T follicular helper cell (primary cell): Measurements from ENCODE around the gene LAMP5.

Experiments
- DNase-seq: peaks from one replicate; pipeline ENCODE4 v3.0.0-alpha.2; 2020; ENCODE audit warnings: low read depth

Gene LAMP5

DNA sequence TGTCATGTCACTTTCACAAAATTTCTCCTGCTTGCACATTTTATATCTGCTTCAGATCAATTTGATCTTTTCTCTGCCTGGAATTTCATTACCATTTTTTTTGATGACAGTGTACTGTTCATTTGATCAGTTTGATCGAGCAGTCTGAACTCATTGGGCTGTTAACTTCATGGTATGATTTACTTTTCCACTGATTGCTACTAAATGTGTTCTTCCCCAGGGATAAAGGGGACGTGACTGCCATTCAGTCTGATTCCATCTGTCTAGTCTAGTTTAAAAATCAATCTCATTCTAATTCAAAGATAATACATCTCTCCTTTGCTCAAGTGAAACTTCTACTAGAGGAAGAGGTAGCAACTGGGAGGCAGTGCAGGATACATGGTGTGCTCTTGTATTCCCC is 21.1 kb downstream of the LAMP5 start:
- DNase-seq, result no peak

- DNase-seq, result no peak
Measured at GRCh38 chr20:9543214-9543613, 28.8 kb downstream of the LAMP5 start.

DNA sequence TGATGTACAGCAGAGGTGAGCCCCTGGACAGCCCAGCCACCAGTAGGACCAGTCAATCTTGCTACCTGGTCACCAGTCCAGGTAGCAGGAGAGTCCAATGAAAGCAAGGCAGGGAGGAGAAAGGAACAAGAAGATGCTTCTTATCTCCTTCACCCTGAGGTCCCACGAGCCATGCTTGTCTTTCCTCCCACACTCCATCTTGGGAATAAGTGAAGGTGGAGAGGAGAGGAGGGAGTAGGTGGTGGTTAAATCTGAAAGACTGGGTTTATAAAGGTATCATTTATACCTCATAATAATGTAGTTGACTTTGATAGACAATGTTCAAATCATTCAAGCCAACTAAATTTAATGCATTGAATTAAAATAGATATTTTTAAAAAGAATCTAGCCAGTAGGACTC is 35.9 kb downstream of the LAMP5 start:
- no peak for DNase-seq

- DNase-seq, result no peak
Measured at GRCh38 chr20:9550871-9551270, 36.5 kb downstream of the LAMP5 start.

DNA sequence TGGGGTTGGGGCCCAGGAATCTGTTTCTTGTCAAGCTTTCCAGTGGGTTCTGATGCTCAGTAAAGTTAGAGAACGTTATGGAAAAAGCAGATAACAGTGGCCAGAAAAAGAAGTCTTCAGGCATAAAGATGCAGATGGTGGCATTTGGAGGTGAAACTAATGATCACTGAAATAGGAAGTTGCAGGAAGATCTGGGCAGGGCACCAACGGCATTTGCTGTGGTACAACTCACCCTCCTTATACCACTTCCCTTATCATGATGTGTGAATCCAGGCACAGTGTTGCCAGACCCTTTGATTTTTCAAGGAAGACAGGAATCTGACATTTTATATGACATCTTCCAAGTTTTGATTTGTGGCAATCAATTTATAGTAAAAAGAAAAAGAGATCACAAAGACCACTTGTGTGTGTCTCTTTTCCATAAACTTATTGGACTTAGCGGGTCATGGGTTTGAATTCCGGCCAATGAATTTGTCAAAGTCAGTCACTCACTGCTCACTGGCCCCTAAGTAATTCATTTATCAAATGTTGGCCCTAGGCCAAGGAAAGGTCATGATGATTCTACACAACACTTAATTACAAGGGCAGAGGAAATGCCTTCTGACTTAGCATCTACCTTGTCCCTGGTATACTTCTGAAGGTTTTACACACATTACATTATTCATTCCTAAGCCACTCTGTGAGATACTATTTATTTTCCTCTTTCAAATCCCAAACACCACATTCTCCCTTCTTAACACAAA is 37.6 kb downstream of the LAMP5 start:
- DNase-seq, result no peak

DNA sequence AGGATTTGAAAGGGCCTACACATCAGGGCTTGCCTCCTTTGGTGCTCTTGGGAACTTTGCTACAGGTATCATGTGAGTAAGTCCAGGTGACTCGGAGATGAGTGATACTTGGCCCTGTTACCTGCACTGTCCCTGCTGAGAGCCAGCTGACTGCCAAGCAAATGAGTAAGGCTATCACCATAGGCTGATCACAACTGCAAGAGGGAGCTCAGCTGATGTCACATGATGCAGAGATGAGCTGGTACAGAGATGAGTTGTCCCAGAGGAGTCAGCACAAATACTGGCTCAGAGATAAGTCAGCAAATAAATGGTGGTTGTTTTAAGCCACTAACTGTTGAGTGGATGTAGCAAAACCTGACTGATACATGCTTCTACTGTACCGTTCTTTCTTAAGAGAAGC is 41.4 kb downstream of the LAMP5 start:
- no peak for DNase-seq

GRCh38 chr20:9557411-9557810 is 43.0 kb downstream of the LAMP5 start:
- no peak for DNase-seq

GRCh38 chr20:9565910-9566550 is 51.6 kb downstream of the LAMP5 start:
- DNase-seq, result no peak

- no peak for DNase-seq
Measured at GRCh38 chr20:9566977-9567376, 52.6 kb downstream of the LAMP5 start.

- no peak for DNase-seq
Measured at GRCh38 chr20:9570612-9571011, 56.2 kb downstream of the LAMP5 start.

DNA sequence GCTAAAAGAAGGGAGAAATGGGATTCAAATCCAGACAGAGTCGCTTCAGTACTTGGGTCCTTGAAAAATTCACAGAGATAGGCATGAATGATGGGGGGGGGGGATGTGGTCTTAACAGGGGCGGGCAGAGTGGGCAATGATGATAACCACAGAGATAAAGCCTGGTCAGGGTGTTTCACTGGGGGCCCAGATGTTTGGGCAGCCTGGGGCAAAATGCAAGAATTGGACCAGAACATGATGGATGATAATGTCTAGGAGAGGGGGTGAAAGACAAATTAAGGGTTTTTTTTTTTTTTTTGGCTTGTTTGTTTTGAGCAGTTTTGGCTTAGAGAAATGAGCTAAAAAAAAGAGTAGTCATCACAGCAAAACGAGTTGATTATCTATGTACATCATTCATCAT is 57.4 kb downstream of the LAMP5 start:
- DNase-seq, result no peak

- no peak for DNase-seq
Measured at GRCh38 chr20:9572670-9573069, 58.3 kb downstream of the LAMP5 start.

DNA sequence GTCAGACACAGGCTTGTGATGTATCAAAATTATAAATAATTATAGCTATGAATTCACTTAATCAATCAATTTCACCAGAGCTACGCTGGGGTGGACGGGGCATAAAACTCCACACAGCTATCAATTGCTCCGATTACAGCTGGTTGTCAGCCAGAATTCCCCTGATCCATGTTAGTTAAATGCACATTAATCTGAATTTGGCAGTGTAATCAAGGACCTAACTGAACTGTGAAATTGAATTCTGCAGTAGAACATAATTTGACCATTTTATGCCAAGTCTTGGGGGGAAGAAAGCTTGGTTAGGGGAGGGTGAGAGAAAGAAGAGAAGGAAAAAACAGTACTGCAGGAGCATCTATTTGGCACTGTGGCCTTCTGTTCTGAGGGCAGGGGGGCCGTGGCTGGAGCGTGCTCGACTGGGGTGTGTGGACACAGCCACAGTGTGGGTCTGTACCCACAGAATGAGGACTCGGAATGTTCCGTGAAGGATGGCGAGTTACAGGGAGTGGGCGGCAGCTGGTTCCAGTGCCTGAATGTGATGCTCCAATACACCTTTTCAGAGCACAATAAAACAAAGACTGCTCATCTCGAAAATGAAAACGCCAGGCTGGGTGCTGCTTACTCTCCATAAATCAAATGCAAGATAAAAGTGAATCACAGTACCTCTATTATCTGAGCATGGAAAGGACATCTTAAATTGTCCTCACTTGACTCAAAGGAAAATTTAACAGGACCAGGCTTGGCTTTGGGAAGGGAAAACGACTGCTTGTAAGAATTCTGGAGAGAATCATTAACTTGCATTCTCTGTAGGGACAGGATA is 59.2 kb downstream of the LAMP5 start:
- no peak for DNase-seq

DNA sequence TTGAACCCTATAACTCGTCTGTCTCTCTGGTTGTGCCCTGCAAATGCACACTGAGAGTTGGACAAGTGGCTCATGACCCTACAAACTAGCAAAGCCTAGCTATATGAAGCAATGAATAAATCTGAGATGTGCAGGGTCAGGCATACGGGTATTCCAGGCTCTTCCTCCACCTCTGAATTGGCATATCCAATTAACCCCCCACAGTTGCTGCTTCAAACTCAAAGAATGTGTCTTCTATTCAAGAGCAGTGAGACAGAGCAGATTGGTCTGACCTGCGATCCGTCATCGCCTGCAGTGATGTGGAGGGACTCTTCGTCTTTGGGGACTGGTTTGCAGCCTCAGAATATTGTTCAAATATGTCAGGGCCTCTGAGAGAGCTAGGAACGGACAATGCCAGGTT is 59.8 kb downstream of the LAMP5 start:
- DNase-seq, result no peak

DNA sequence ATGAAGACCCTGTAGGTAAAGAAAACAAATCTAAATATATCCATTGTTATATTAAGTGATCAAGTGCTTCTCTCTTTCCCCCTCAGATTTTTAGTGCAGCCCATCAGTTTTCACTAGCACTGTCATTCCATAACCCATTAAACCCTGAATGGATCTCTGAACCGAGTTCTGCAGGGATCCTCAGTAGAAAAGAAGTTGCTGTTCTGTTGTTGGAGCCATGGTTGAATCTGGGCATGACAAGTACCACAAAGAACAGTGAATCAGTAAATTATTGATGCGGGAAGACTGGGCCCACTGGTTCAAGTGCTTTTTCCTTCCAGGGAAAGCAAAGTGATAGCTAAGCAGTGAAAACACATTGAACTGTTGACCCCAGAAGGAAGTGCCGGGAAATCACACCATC is 60.4 kb downstream of the LAMP5 start:
- no peak for DNase-seq

GRCh38 chr20:9575836-9576235 is 61.4 kb downstream of the LAMP5 start:
- DNase-seq, result no peak

GRCh38 chr20:9576695-9577094 is 62.3 kb downstream of the LAMP5 start:
- no peak for DNase-seq

DNA sequence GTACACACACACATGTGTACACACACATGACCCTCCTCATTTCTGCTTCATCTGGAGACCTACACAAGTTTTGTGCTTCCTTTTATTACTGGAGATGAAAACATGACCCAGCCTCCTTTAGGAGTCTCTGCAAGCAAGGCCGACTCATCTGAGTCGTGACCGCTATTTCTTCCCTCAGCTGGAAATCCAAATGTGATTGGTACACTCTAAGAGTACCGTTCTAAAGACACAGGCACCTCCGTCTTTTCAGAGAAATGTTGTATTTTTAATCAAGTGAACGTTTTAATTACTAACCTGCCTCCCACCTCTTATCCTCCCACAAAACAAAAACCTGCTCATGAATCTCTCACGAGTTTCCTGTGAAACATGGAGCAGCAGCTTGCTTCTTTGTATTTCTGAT is 63.0 kb downstream of the LAMP5 start:
- DNase-seq, result no peak

DNA sequence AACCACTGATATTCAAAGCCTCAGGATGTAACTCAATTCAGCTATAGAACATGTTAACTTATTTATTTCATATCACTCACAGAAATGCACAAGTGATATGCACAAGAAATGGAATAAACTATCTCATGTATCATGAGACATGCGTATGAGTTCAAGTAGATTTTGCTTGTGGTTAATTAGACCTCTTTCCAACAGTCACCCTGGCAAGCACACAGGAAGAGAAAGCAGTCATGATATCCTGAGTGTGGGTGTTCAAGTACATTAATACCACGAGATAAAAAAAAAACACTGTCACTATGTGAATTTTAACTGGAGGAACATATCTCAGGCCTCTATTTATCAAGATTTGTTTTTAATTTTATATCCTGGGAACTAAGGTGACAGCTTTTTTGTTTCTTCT is 64.2 kb downstream of the LAMP5 start:
- no peak for DNase-seq
